ENCODE measurements around the gene HES7. TPM values are rescaled to one million over a fixed set of nuclear protein-coding genes. Genes with fewer than 3 reads are reported as not detected.

The HES7 gene
- total RNA-seq, 1 experiment from 2014 or later: 0.61 TPM

DNA sequence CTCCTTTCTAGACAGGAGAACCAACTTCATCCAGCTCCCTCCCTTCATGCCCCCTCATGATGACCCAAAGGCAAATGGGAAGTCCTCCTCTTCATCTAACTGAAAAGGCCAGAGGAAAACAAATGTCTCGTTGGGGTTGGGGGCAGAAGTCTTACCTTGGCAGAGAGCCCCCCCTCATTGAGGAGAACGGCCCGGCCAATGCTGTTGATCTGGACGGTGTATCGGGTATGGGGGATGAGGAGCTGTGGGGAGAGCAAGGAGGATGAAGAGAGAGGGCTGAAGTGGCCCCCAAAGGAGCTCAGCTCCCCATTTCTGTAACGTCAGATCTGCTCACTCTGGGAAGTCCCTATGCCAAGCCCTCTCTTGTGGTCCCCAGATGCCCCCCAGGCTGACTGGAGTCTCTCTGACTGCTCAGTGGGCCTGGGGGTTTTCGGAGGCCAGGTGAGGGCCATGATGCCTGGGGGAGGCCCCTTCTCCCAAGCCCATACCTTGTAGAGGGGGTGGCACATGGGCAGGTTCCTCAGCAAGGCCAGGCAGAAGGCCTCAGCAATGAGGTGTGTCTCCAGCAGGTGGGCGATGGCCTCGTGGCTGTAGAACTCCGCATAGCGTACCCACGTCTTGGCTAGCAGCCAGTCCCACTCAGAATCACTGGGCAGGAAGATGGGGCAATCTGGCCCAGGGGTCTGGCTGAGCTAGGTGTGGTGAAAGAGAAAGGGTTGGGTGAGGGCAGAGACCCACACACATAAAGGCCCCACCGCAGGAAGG lies 47.2 kb downstream of the HES7 start:
- ATAC-seq (no peak), DNase-seq (ENCODE audit: low read depth, low spot score) (no peak)
- Histone ChIP-seq H3K9me3 (ENCODE audit: control insufficient read depth in 1 of 2, insufficient read depth in 1 of 2, low read depth in 1 of 2, low read length in 2 of 2) (no peaks in the 10 kb centered on the region), H3K27me3 (ENCODE audit: insufficient read depth, low read length) (peaks cover 4% of the 10 kb centered on the region; the same call in 1 of the 2 replicates), H3K9me2 (ENCODE audit: insufficient read depth) (no peaks in the 10 kb centered on the region), H3K9ac (ENCODE audit: low read length) (no peak overlapping the region), H3K4me3 (replicated peaks in 1 of 2; ENCODE audit: low read depth in 1 of 2, low read length in 2 of 2) (no peak overlapping the region), H3K27ac (ENCODE audit: low read depth, low read length) (no peak overlapping the region), H3K4me1 (ENCODE audit: control insufficient read depth in 1 of 2, insufficient read depth in 2 of 2, low read length in 2 of 2) (peaks cover 2 to 39% of the 10 kb centered on the region in 2 experiments; a peak in 3 of 4 replicates), H4K20me1 (ENCODE audit: insufficient read depth) (no peaks in the 10 kb centered on the region), H2AFZ (ENCODE audit: low read depth, low read length, poor library complexity, severe bottlenecking) (no peak overlapping the region), H3K79me2 (ENCODE audit: insufficient read depth, low read length) (peaks cover 4% of the 10 kb centered on the region; the same call in 1 of the 2 replicates), H3K4me2 (ENCODE audit: low read length) (no peak overlapping the region), H3K36me3 (ENCODE audit: control insufficient read depth in 1 of 2, insufficient read depth in 2 of 2, low read length in 2 of 2) (no peaks in the 10 kb centered on the region)
- no TSS peak for BruUV-seq (replicated peaks)
- intact Hi-C loops (cut with micrococcal nuclease): loop anchor here (5.0 kb wide), 1 partner anchor 41 kb away; the partner anchor contains the start of gene ALOXE3
- CTCF ChIA-PET: interaction anchor here (0.5 to 0.9 kb wide), 3 partner anchors 16 to 670 kb away, joined by 3 read pairs; no protein-coding TSS in a partner anchor
- RAD21 ChIA-PET (ENCODE audit: low non-redundant PET in 1 of 2, low total read pairs in 2 of 2, uncharacterized antibody in 2 of 2, unreplicated experiment in 2 of 2): no interaction called here
- POLR2A ChIA-PET: no interaction called here
- TF ChIP-seq EZH2 (IDR thresholded peaks at IDR 0.05) (no peak), ELF1 (IDR thresholded peaks at IDR 0.05; ENCODE audit: borderline replicate concordance, low read depth) (no peak), POLR2AphosphoS5 (IDR thresholded peaks at IDR 0.05; ENCODE audit: low read depth, low read length) (no peak), SIN3A (IDR thresholded peaks at IDR 0.05; ENCODE audit: low read depth) (no peak), EZH2phosphoT487 (IDR thresholded peaks at IDR 0.05; ENCODE audit: borderline replicate concordance) (no peak), TCF7L2 (IDR thresholded peaks at IDR 0.05; ENCODE audit: borderline replicate concordance, extremely low read depth, insufficient read depth, insufficient read length) (no peak), CBX3 (IDR thresholded peaks at IDR 0.05; ENCODE audit: low read depth) (no peak), EGR1 (IDR thresholded peaks at IDR 0.05; ENCODE audit: low read depth) (no peak)
